HG03565 (cell line): Measurements from ENCODE around the gene SOCS2.
A peak's percentile ranks its signal among the peaks of the same experiment; 100 is the strongest.

Experiments
- ATAC-seq: cut with Tn5 transposase; IDR thresholded peaks from one replicate; pipeline ENCODE4 v1.9.1; 2021; ENCODE audit warnings: mild to moderate bottlenecking, moderate library complexity; ENCODE audit not compliant: unreplicated experiment

Gene SOCS2

DNA sequence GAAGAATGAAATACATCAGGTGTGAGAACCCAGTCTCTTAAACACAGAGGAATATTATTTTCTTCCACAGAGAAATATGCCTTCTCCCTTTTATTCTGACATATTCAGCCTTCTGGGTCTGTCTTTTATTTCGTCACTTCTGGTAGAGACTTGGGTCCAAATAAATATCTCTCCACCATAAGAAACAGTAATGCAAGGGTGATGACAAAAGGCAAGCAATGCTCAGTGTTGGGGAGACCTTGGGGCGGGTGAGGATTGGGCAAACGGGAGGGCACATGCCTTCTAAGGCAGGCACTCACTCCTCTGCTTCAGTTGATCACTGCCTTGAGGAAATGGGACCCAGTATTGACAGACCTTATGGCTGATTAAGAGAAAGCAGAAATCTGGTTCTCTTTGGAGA is 6.7 kb upstream of the SOCS2 start:
- ATAC-seq, result no peak

GRCh38 chr12:93567174-93567573 is 5.3 kb upstream of the SOCS2 start:
- ATAC-seq, result no peak

GRCh38 chr12:93568091-93568490 is 4.4 kb upstream of the SOCS2 start:
- no peak for ATAC-seq

GRCh38 chr12:93569301-93569655 is 3.2 kb upstream of the SOCS2 start:
- no peak for ATAC-seq

DNA sequence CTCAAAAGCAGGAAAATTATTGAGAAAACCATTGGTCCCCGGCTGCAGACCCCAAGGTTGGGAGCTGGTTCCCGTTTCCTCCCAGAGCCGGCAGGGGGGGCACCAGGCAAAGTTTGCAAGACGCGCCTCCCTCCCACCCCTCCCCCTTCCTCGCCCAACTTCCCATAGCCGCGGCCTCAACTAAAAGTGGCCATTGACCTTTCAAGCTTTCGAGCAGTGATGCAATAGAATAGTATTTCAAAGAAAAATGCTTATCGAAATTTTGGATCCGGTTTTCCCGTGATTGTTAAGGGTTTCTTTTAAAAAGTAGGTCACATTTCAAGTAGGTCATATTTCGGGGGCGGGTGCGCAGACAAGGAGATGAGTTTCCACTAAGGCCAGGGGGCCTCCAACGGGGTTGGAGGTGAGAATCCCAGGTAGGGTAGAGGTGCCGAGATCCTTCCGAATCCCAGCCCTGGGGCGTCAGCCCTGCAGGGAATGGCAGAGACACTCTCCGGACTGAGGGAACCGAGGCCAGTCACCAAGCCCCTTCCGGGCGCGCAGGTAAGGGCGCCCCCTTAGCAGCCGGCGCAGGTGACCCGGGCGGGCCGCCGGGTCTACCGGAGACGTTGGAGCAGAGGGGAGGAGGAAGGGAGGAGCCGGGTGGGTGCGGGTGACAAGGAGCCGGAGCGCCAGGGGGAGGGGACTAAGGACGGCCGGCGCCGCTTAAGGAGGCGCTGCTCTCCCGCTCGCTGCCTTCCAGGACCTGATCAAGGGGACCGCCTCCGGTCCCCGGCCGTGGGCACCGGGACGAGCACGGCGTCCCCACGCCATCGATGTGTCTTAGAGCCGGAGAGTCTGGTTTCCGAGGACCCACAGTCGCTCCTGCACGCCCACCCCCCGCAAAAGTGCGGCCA is 2.6 kb upstream of the SOCS2 start:
- no peak for ATAC-seq

DNA sequence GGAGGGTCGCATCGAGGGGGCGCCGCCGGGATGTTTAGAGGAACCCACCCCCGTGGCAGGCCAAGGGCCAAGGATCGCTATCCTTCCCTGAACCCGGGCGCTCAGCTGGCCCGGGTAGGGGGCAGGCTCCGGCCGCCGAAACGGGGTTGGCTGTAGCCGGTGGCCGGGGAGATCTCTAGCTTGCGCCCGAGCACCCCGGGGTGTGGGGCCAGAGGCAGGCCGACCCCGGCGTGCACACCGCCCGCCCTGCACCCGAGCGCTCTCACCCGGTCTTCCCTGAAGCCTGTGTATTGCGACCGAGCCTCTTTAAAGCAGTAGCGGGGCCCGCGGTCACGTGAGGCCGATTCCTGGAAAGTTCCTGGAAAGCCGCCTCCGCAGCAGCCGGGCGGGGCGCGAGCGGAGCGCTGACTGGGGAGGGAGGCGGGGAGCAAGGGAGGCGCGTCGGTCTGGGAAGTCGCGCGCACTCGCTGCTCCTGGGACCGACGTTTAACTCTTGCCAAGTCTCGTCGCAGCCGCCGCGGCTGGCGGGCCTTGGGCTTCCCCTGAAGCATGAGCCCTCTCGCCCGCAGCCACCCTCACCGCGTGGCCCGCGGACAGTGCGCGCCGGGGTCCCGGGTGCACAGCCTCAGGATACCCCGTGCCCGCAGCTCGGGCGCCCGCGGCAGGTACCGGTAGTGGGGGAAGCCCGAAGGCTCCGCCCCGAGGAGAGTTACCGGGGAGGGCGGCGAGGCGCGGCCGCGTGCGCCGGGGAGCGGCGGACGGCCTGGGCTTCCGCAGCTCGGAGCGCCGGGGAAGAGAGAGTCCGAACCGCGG is 1.7 kb upstream of the SOCS2 start:
- ATAC-seq, result peak; percentile 35

DNA sequence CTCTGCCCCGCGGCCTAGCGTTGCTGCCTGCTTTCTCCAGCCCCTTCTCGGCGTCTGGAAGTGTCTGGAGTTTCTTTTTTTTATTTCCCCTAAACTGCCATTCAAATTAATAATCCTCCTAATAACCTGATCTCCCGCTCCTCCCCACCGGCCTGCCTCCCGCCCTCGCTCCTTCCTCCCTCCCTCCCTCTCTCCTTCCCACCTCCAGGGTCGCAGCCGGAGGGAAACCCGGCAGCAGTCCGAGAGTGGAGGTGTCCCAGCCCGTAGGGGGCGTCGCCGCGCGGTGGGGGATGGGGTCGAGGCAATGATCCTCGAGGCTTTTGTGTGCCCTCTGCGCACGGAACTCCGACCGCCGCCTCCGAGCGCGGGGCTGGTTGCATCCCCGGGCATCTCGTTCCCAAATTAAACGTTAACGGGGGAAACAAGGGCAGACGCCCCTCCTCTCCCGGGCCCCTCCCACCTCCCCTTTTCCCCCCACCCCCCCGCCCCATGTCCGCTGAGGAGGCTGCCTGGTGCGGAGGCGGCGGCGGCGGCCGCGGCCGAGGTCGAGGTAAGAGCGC is 1.0 kb upstream of the SOCS2 start:
- ATAC-seq, result no peak

DNA sequence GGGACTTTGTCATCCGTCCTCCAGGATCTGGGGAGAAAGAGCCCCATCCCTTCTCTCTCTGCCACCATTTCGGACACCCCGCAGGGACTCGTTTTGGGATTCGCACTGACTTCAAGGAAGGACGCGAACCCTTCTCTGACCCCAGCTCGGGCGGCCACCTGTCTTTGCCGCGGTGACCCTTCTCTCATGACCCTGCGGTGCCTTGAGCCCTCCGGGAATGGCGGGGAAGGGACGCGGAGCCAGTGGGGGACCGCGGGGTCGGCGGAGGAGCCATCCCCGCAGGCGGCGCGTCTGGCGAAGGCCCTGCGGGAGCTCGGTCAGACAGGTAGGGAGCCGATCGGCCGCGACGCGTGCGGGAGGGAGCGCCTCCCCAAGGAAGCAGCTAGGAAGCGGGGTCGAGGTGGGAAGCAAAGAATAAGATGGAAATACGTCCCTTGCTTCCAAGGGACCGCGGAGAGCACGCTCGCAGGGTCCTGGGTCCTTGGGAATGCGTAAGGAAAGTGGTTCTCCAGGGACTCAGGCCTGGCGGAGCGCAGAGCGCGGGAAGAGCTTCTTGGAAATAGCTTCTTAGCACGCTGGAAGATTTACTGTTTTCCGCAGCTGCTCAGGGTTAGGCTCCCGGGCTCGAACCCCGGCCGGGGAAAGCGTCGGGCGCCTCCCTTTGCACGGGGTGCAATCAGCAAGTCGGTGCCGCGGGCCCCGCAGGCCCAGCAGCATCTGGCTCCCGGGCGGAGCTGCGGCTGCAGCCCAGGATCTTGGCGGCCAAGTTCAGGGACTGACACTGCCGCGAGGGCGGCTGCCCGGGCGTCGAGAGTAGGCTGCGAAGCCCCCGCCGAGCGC is 457 bp downstream of the SOCS2 start:
- no peak for ATAC-seq

DNA sequence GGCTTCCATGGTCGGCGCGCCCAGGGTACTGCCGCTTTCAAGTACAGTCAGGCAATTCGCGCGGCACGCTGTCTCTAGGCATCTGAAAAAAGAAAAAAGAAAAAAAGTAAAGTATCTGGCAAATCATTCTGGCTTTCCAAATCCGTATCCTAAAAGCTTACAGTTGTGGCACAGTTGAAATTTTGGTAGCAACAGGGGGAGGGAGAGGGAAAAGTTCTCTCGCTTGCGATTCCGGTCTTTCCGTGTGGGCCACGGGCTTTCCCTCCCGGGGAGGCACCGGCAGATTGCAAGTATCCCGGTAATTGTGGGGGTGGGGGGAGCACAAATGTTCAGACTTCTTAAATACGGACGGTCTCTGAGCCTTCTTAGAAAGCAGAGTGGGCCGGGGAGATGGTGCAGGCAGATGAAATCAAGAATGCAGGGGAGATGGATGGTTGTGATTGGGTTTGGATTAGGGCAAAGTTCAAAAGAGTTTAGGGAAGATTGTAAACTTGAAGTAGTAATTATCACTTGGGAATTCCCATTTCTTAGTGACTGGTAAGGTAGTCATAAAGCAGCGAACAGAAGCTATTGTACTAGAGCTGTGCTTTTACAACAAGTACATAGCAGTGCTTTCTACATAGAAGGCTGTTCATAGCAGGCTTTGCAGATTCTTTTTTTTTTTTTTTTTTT is 1.2 kb downstream of the SOCS2 start:
- ATAC-seq, result no peak

- ATAC-seq, result no peak
Measured at GRCh38 chr12:93577222-93577621, 4.7 kb downstream of the SOCS2 start.

DNA sequence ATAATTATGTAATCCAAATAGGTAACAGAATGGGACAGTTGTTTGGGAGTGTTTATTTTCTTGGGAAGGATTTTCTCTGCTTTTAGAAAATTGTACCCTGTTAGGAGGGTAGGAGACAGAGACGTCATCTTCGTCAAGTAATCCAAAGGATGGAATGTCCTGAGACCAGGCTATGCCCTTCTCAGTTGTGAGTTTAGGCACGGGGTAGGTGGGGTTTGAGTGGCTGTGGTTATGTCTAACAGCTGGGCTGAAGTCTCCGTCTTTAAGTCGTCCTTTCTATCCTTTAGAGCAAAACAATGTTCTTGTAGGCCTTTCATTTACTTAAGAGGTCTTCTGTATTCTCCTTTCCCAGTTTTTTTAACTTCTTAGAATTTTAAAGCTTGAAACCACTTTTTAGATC is 5.7 kb downstream of the SOCS2 start:
- no peak for ATAC-seq

GRCh38 chr12:93580682-93581081 is 8.2 kb downstream of the SOCS2 start:
- ATAC-seq, result no peak

GRCh38 chr12:93581370-93581769 is 8.9 kb downstream of the SOCS2 start:
- no peak for ATAC-seq

GRCh38 chr12:93582351-93582750 is 9.9 kb downstream of the SOCS2 start:
- no peak for ATAC-seq

DNA sequence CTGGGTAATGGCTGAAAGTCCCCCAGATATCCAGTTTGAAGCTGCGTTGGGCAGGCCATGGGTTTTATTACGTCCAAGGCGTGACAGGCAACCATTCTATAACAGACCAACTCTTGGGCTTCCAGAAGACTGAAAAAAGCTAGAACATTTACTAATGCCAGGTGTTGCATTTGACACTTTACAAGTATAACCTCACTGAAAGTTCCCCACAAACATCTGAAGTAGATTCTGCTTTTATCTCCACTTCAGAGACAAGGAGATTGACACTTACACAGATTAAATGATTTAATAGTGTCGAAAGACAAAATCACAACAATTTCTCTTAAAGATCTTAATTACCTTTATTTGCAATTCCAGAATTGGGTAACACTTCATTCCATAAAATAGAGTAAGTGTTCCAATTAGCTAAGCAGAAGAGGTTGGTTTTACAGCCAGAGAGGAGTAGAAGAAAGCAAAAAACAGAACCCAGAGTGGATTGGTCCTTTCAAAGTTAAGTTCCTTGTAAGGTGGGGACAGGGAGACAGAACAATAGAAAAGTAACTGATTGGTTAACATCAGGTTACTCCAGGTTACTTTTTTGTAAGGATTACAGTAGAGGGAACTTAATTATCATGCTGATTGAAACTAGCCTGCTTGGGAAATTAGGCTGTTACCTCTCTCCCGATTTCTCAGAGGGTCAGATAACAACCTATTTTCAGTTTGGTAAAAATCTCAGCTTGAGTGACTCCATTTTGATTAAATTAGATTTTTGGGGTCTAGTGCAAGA is 11.3 kb downstream of the SOCS2 start:
- ATAC-seq, result no peak

DNA sequence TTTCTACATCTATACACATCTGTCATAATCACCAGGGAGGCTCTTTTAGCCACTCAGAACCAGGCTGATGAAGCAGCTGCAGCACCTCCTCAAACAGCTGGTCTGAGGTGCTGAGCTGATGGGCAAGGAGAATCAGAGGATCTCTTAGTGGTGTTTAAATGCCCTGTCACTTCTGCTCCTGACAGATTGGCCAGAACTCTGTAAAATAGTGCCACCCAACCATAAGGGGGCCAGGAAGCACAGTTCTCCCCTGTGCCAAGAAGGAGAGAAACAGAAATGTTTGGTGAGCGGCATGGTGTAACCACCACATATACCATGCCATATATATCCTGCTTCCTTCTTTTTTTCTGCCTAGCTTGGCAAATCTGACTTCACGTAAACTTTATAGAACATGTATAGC is 12.8 kb downstream of the SOCS2 start:
- ATAC-seq, result no peak

- ATAC-seq, result no peak
Measured at GRCh38 chr12:93587611-93588010, 15.1 kb downstream of the SOCS2 start.

DNA sequence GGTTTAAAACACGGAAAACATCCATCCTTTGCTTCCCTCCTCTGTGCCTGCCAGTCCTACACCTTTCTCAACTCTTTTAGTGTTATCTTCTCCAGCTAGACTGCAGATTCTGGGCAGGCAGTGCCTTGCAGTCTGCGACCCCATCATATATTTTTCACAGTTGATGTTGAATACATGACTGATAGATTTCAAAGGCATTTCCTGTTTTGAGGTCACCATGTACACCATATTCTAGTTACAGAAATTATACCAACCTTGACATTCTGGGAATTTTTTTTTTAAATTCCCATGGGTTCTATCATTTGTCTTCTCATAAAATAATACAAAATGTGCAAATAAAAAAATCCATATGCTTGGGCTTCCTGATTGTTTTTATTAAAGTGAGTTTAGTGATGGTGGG is 16.6 kb downstream of the SOCS2 start:
- ATAC-seq, result no peak

DNA sequence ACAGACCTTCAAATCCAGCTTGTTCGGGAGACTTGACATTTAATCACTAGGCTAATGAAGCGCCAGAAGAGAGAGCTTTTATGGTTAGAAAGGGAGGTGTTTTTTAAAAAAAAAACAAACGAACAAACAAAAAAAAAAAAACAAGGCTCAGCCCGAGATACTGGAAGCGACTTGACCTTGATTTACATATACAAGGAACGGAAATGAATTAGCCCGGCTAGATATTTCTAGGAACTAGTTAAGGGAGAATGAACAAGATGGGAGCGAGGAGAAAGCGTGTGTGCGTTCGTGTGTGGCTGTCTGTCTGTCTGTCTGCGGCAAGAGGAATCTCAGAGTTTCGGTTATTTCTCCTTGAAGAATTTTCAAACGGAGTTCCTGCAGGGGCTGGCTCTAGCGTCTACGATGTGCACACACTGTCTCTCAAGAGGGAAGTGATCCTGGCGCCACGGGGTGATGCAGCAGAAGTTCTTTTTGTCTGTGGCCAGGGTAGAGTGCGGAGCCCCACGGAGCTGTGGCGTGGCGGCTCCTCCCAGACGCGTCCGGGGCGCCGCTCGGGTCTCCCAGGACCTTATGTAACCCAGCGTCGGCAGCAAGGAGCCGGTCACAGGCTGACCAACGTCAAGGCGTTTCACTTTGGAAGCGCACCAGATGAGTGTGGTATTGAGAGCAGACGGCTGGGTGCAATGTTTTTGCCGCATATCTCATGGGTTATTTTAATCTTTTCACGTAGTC is 18.8 kb downstream of the SOCS2 start:
- peak; percentile 70 for ATAC-seq
